Loucy (cell line): ENCODE results near the gene TSSK2.

Source experiments
- H2AFZ ChIP-seq: fragments of 200-600 bp; sonication (generic); 2 replicates; pipeline ENCODE4 v1.6.0; 2016; ENCODE audit warnings: antibody characterized with exemption, mild to moderate bottlenecking, low read length, moderate library complexity
- H3F3A ChIP-seq: fragments of 200-600 bp; 2 replicates; pipeline ENCODE4 v1.6.0; 2016; ENCODE audit warnings: antibody characterized with exemption, low read depth, mild to moderate bottlenecking
- H3K27me3 ChIP-seq: fragments of 200-600 bp; sonication (generic); 2 replicates; pipeline ENCODE4 v1.6.1; 2014; ENCODE audit warnings: low read length, mild to moderate bottlenecking; ENCODE audit not compliant: insufficient read depth, poor library complexity, severe bottlenecking
- H3K36me3 ChIP-seq: fragments of 200-600 bp; sonication (generic); 2 replicates; pipeline ENCODE4 v1.6.1; 2016; ENCODE audit warnings: low read length; ENCODE audit not compliant: insufficient read depth
- H3K4me1 ChIP-seq: fragments of 200-600 bp; sonication (generic); 2 replicates; pipeline ENCODE4 v1.5.1; 2014; ENCODE audit warnings: low read length, mild to moderate bottlenecking; ENCODE audit not compliant: insufficient read depth, poor library complexity, severe bottlenecking
- H3K4me2 ChIP-seq: fragments of 200-600 bp; sonication (generic); 2 replicates; pipeline ENCODE4 v1.6.0; 2014; ENCODE audit warnings: antibody characterized with exemption, low read length, low read depth, mild to moderate bottlenecking; ENCODE audit not compliant: poor library complexity, severe bottlenecking
- H3K4me3 ChIP-seq: fragments of 200-600 bp; sonication (generic); 2 replicates; pipeline ENCODE4 v1.5.1; 2014; ENCODE audit warnings: low read length, mild to moderate bottlenecking, mixed read lengths; ENCODE audit not compliant: poor library complexity, severe bottlenecking
- H3K79me2 ChIP-seq: fragments of 200-600 bp; sonication (generic); 2 replicates; pipeline ENCODE4 v1.6.1; 2014; ENCODE audit warnings: low read length; ENCODE audit not compliant: insufficient read depth
- H3K9ac ChIP-seq: fragments of 200-600 bp; sonication (generic); 2 replicates; pipeline ENCODE4 v1.6.0; 2014; ENCODE audit warnings: mild to moderate bottlenecking, low read depth, low read length, moderate library complexity; ENCODE audit not compliant: poor library complexity, severe bottlenecking
- H3K9me2 ChIP-seq: fragments of 200-600 bp; sonication (generic); replicated peaks from 2 replicates; pipeline ENCODE4 v1.6.1; 2016; ENCODE audit warnings: low read depth, low read length, mixed read lengths
- H3K9me3 ChIP-seq: fragments of 200-600 bp; sonication (generic); 2 replicates; pipeline ENCODE4 v1.6.1; 2014; ENCODE audit warnings: mild to moderate bottlenecking, antibody characterized with exemption, low read length, low read depth; ENCODE audit not compliant: insufficient read depth
- H4K20me1 ChIP-seq: fragments of 200-600 bp; sonication (generic); 2 replicates; pipeline ENCODE4 v1.6.0; 2014; ENCODE audit warnings: antibody characterized with exemption, low read length, mild to moderate bottlenecking; ENCODE audit not compliant: insufficient read depth, poor library complexity, severe bottlenecking
- CTCF ChIP-seq: fragments of 200-600 bp; sonication (generic); conservative IDR thresholded peaks from 2 replicates; pipeline ENCODE4 v1.5.1; 2014; ENCODE audit warnings: mild to moderate bottlenecking, antibody characterized with exemption, low read length
- EZH2phosphoT487 ChIP-seq: fragments of 200-600 bp; IDR thresholded peaks from 2 replicates; pipeline ENCODE4 v1.6.1; 2018; ENCODE audit warnings: antibody characterized with exemption, mild to moderate bottlenecking, moderate library complexity, borderline replicate concordance

Gene TSSK2

GRCh38 chr22:19147195-19147780 lies 16.2 kb downstream of the TSSK2 start:
- Histone ChIP-seq H3K9me2 (no peaks in the 10 kb centered on the region), H3K4me2 (no peak overlapping the region), H3K79me2 (peaks cover 15% of the 10 kb centered on the region), H3K9me3 (no peaks in the 10 kb centered on the region), H3K36me3 (no peaks in the 10 kb centered on the region), H2AFZ (no peak overlapping the region), H3K9ac (no peak overlapping the region), H3K4me3 (no peak overlapping the region), H3F3A (no peaks in the 10 kb centered on the region), H3K27me3 (no peaks in the 10 kb centered on the region), H3K4me1 (peaks cover 7% of the 10 kb centered on the region), H4K20me1 (peaks cover 9% of the 10 kb centered on the region)
- TF ChIP-seq EZH2phosphoT487: no peak
- no peak for TF ChIP-seq CTCF

- H3K9ac ChIP-seq: no peak overlapping the region
- peaks cover 8% of the 10 kb centered on the region for H3K4me1 ChIP-seq
- peaks cover 10% of the 10 kb centered on the region for H3K79me2 ChIP-seq
- no peaks in the 10 kb centered on the region for H3K9me3 ChIP-seq
- H3F3A ChIP-seq: no peaks in the 10 kb centered on the region
- TF ChIP-seq CTCF (no peak), EZH2phosphoT487 (no peak)
- no peak overlapping the region for H3K4me2 ChIP-seq
- H3K9me2 ChIP-seq: no peaks in the 10 kb centered on the region
- no peak overlapping the region for H3K4me3 ChIP-seq
- H4K20me1 ChIP-seq: peaks cover 9% of the 10 kb centered on the region
- no peaks in the 10 kb centered on the region for H3K36me3 ChIP-seq
- no peaks in the 10 kb centered on the region for H3K27me3 ChIP-seq
- H2AFZ ChIP-seq: no peak overlapping the region
Observed at GRCh38 chr22:19148417-19149046, 17.4 kb downstream of the TSSK2 start.

- Histone ChIP-seq H3K27me3 (no peaks in the 10 kb centered on the region), H3K4me2 (no peak overlapping the region), H3K9me2 (no peaks in the 10 kb centered on the region), H3K9ac (no peak overlapping the region), H3K4me3 (no peak overlapping the region), H4K20me1 (peaks cover 1% of the 10 kb centered on the region), H3F3A (no peaks in the 10 kb centered on the region), H3K9me3 (no peaks in the 10 kb centered on the region), H2AFZ (no peak overlapping the region), H3K36me3 (no peaks in the 10 kb centered on the region), H3K79me2 (peaks cover 2% of the 10 kb centered on the region), H3K4me1 (peaks cover 4% of the 10 kb centered on the region)
- TF ChIP-seq CTCF (no peak), EZH2phosphoT487 (no peak)
Observed at GRCh38 chr22:19149047-19149883, 18.2 kb downstream of the TSSK2 start.
